ENCODE measurements around the gene PPARG. TPM values are rescaled to one million over a fixed set of nuclear protein-coding genes. Genes with fewer than 3 reads are reported as not detected.

The PPARG gene
- total RNA-seq, 1 donor from 2014 or later, result 4.4 TPM

DNA sequence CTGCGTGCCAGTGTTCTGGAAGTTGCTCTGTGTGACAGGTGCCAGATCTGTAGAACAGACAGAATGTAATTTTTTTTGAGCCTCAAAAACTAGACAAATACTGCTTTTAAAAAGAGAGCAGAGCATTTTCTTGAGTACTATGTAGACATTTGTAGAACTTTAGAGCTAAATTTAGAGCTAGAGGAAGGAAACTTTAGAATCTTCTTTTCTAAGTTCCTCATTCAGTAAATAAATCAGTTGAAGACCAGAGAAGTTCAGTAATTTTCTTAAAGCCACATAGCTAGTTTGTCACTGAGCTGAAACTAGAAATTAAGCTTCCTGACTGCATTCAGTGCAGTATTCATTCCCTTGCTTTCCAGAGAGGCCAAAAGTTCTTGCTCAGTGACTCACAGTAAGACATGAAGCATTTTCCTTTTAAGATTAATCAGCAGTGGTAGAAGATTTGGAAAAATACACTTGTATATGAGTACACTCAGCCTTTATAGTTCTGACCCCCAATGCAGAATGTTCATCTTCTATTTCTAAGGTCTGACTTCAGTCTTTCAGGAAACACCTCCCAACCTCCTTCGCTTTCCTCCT, 111.8 kb downstream of the PPARG start:
- Mint-ChIP-seq H3K9me3 (ENCODE audit: unreplicated experiment) (peaks cover 4% of the 10 kb centered on the region), H3K4me3 (ENCODE audit: unreplicated experiment) (no peak overlapping the region), H3K27me3 (ENCODE audit: unreplicated experiment) (peaks cover 17% of the 10 kb centered on the region), H3K4me1 (ENCODE audit: unreplicated experiment) (peaks cover 14% of the 10 kb centered on the region), H3K36me3 (ENCODE audit: unreplicated experiment) (no peaks in the 10 kb centered on the region), H3K27ac (ENCODE audit: unreplicated experiment) (no peak overlapping the region)
- no peak for DNase-seq (ENCODE audit: extremely low spot score, unreplicated experiment)
- TF ChIP-seq, protein P1, sequence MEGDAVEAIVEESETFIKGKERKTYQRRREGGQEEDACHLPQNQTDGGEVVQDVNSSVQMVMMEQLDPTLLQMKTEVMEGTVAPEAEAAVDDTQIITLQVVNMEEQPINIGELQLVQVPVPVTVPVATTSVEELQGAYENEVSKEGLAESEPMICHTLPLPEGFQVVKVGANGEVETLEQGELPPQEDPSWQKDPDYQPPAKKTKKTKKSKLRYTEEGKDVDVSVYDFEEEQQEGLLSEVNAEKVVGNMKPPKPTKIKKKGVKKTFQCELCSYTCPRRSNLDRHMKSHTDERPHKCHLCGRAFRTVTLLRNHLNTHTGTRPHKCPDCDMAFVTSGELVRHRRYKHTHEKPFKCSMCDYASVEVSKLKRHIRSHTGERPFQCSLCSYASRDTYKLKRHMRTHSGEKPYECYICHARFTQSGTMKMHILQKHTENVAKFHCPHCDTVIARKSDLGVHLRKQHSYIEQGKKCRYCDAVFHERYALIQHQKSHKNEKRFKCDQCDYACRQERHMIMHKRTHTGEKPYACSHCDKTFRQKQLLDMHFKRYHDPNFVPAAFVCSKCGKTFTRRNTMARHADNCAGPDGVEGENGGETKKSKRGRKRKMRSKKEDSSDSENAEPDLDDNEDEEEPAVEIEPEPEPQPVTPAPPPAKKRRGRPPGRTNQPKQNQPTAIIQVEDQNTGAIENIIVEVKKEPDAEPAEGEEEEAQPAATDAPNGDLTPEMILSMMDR (IDR thresholded peaks at IDR 0.05), result no peak

DNA sequence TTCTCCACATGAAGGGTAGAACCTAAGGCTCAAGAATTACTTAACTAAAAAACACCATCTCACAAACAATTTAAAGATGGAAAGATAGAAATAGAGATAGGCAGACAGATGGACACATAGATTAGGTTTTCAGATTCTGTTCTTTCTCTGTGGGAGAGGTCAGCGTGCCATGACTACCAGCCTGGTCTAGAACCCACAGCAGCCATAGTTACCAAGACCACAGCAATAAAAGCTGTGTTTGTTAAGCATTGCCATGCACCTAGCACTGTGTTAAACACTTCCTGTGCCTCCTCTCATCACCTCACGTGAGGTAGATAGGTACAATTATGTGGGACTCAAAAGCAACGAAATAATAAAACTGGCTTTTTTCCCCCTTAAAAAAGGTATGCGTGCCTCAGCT, 112.3 kb downstream of the PPARG start:
- no peak for DNase-seq (ENCODE audit: extremely low spot score, unreplicated experiment)
- Mint-ChIP-seq H3K4me3 (ENCODE audit: unreplicated experiment) (no peak overlapping the region), H3K27me3 (ENCODE audit: unreplicated experiment) (peaks cover 17% of the 10 kb centered on the region), H3K4me1 (ENCODE audit: unreplicated experiment) (peaks cover 18% of the 10 kb centered on the region), H3K36me3 (ENCODE audit: unreplicated experiment) (no peaks in the 10 kb centered on the region), H3K27ac (ENCODE audit: unreplicated experiment) (no peak overlapping the region), H3K9me3 (ENCODE audit: unreplicated experiment) (peaks cover 4% of the 10 kb centered on the region)
- TF ChIP-seq, protein P1 (IDR thresholded peaks at IDR 0.05), result no peak

DNA sequence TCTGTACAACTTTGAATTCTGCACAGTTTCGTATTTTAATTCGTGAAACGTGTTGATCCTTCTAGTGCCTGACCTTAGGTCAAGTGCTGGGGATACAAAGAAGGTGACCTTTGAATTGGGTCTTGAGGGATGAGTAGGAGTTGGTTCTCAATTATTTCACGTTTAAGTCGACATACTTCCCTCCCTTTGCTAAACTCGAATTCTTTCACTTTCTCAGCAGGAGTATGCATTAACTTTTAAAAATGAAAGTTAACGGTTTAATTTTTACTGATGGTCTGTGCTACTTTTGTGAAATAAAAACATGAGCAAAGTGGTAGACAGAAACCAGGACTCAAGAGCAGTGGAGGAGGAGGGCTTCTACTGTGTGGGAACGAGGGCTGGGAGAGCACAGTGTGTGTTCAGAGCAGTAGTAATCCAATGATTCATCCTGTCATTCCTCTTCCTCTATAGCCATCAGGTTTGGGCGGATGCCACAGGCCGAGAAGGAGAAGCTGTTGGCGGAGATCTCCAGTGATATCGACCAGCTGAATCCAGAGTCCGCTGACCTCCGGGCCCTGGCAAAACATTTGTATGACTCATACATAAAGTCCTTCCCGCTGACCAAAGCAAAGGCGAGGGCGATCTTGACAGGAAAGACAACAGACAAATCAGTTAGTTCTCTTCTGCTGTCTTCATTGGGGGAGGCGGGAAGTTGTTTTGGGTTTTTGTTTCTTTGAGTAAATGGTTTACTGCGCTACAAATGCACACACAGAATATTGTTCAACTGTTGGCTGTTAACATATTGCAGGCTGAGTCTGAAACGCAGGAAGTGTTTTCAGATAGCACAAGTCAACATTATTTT, 116.8 kb downstream of the PPARG start:
- TF ChIP-seq, protein P1 (IDR thresholded peaks at IDR 0.05), result no peak
- Mint-ChIP-seq H3K4me3 (ENCODE audit: unreplicated experiment) (no peak overlapping the region), H3K9me3 (ENCODE audit: unreplicated experiment) (peaks cover 4% of the 10 kb centered on the region)

DNA sequence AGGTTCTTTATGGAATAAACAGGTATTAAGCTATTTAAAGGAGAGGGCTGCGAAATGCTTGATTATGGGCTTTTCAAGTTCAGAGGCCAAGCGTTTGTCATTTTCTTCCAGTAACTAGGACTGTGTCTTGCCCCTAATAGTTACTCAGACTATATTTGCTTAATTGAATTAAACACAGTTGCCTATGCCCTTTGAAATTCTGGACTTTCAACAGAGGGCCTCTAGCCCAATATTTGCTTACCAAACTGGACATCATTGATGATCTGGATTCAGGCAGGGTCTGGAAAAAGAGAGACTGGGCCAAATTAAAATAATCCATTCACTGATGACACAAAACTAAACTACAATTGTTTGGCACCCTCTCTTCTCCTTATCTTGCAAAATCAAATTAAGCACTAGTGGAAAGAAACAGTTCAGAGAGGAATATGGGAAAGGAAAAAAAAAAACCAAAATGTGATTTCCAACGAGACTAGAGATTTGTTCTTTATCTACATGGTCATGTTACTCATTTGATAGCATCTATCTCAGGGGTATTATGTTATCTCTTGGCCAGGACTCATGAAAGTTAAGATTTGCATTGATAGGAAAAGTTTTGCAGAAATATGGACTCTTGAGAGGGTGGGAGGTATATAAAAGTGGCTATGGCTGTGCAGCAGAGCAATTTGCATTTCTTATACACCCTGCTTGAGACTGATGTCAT, 120.3 kb downstream of the PPARG start:
- Mint-ChIP-seq H3K4me1 (ENCODE audit: unreplicated experiment) (peaks cover 10% of the 10 kb centered on the region), H3K36me3 (ENCODE audit: unreplicated experiment) (no peaks in the 10 kb centered on the region), H3K27me3 (ENCODE audit: unreplicated experiment) (peaks cover 18% of the 10 kb centered on the region), H3K4me3 (ENCODE audit: unreplicated experiment) (no peak overlapping the region), H3K9me3 (ENCODE audit: unreplicated experiment) (peaks cover 4% of the 10 kb centered on the region), H3K27ac (ENCODE audit: unreplicated experiment) (no peak overlapping the region)
- TF ChIP-seq, protein P1 (IDR thresholded peaks at IDR 0.05), result no peak
- no peak for DNase-seq (ENCODE audit: extremely low spot score, unreplicated experiment)

More for the DNA sequence above, 116.8 kb downstream of the PPARG start:
- peak overlapping the region; percentile 54 for H3K27ac Mint-ChIP-seq (ENCODE audit: unreplicated experiment)
- H3K4me1 Mint-ChIP-seq (ENCODE audit: unreplicated experiment), result peaks cover 15% of the 10 kb centered on the region
- no peak for DNase-seq (ENCODE audit: extremely low spot score, unreplicated experiment)
- peaks cover 4% of the 10 kb centered on the region for H3K27me3 Mint-ChIP-seq (ENCODE audit: unreplicated experiment)
- no peaks in the 10 kb centered on the region for H3K36me3 Mint-ChIP-seq (ENCODE audit: unreplicated experiment)

Data from osteocyte (in vitro differentiated cells).